Osteoblast (primary cell): ENCODE measurements around the gene ANKRD53. TPM values are rescaled to one million over a fixed set of nuclear protein-coding genes. Genes with fewer than 3 reads are reported as not detected.

Experiments
- DNase-seq: peaks from one replicate; pipeline ENCODE4 v3.0.0; 2011; ENCODE audit warnings: low spot score, mixed read lengths; ENCODE audit not compliant: insufficient read length; ENCODE audit errors: missing footprints
- H2AFZ ChIP-seq: 2 replicates; pipeline ENCODE4 v1.6.0; 2011; ENCODE audit warnings: mild to moderate bottlenecking, low read length
- H3K27ac ChIP-seq: 2 replicates; pipeline ENCODE4 v1.5.1; 2011; ENCODE audit warnings: mild to moderate bottlenecking, low read depth, low read length, moderate library complexity
- H3K27me3 ChIP-seq: 2 replicates; pipeline ENCODE4 v1.6.0; 2012; ENCODE audit warnings: mild to moderate bottlenecking, control low read depth, inconsistent platforms, low read length, moderate library complexity; ENCODE audit not compliant: insufficient read depth
- H3K36me3 ChIP-seq: 2 replicates; pipeline ENCODE4 v1.5.1; 2011; ENCODE audit warnings: mild to moderate bottlenecking, low read length, control low read depth, moderate library complexity; ENCODE audit not compliant: insufficient read depth
- H3K4me1 ChIP-seq: 2 replicates; pipeline ENCODE4 v1.5.1; 2011; ENCODE audit warnings: mild to moderate bottlenecking, low read length, control low read depth, moderate library complexity; ENCODE audit not compliant: insufficient read depth
- H3K4me2 ChIP-seq: 2 replicates; pipeline ENCODE4 v1.6.0; 2011; ENCODE audit warnings: mild to moderate bottlenecking, low read length; ENCODE audit not compliant: insufficient read depth
- H3K4me3 ChIP-seq: fragments of 200-600 bp; sonication (generic); 3 replicates; pipeline ENCODE4 v1.5.1; 2012; ENCODE audit warnings: mild to moderate bottlenecking, low read length, inconsistent platforms; ENCODE audit not compliant: insufficient read depth
- H3K79me2 ChIP-seq: 2 replicates; pipeline ENCODE4 v1.6.0; 2012; ENCODE audit warnings: mild to moderate bottlenecking, low read length, control low read depth, inconsistent platforms; ENCODE audit not compliant: insufficient read depth
- H3K9me3 ChIP-seq: 2 replicates; pipeline ENCODE4 v1.5.1; 2011; ENCODE audit warnings: low read depth, low read length, control low read depth
- H4K20me1 ChIP-seq: 2 replicates; pipeline ENCODE4 v1.6.0; 2012; ENCODE audit warnings: mild to moderate bottlenecking, low read length, control low read depth; ENCODE audit not compliant: insufficient read depth
- total RNA-seq: library from RNA; depleted of rRNA; stranded (reverse); fragments of >200 nt; gene quantifications from 2 replicates; pipeline ENCODE4 v1.2.3, GENCODE V29; 2012
- TF ChIP-seq, protein P1 (sequence below): IDR thresholded peaks from 2 replicates; pipeline ENCODE4 v1.5.1; 2011; ENCODE audit warnings: mild to moderate bottlenecking, low read depth, low read length, moderate library complexity; ENCODE audit errors: extremely low read depth

The ANKRD53 gene
- total RNA-seq, 1 donor: 1.1 TPM

DNA sequence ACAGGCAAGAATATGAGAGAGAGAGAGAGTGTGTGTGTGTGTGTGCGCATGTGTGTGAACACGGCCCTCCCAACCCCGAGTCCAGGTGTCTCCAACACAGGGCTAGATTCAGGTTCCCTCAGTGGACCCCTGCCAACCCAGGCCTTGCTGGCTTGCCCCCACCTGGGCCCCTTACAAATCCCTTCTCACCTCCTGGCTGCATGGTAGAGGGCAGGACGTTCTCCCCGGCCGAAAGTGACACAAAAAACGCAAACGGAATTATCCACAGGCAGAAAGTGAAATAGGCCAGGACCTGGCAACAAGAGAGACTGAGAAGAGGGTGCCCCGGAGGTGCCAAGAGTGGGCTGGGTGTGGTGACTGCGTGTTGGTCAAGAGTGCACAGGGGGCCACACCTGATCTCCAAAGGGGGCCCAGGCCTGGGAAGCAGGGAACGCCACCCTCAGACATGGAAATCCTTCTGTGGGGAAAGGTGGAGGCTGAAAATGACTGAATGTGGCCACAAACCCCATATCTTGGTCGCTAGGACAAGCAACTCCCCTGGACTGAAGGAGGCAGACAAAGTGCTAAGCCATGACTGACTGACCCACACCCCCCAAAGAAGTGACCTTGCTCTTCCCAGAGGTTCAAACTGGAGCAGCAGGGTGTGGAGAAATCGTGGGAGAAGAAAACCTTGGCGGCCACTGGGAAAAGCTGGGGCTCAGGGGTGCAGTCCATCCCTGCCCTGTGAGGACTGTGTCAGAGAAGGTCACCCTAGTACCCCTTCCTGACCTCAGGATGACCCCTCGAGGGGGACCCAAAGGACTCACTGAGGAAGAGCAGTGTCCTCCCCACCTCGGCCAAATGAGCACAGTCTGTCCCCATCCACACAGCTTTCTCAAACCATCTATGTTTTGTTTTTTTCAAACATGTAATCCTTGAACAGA lies 10.6 kb downstream of the ANKRD53 start:
- no peak overlapping the region for H2AFZ ChIP-seq

DNA sequence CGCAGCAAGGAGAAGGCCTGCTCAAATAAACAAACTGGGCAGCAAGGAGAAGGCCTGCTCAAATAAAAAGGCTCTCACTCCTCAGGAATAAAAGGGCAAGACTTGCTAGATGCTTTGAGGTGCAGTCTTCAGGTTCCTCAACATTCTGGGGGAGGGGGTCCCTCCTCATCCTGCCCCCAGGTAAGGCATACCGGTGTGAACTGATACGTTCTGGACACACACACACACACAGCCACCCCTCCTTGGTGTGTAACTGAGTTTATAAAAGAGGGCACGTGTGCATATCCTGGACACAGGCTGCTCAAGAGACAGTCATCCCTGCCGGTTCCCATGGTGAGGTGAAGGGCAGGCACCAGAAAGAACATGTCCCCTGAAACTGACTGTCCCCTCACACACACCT lies 11.8 kb downstream of the ANKRD53 start:
- H3K36me3 ChIP-seq: peaks cover 57% of the 10 kb centered on the region
- H3K4me2 ChIP-seq: no peak overlapping the region
- H3K9me3 ChIP-seq: no peaks in the 10 kb centered on the region
- H3K4me3 ChIP-seq: no peak overlapping the region
- peaks cover 18% of the 10 kb centered on the region for H3K4me1 ChIP-seq
- H3K27ac ChIP-seq: no peak overlapping the region
- H2AFZ ChIP-seq: no peak overlapping the region
- TF ChIP-seq, protein P1, sequence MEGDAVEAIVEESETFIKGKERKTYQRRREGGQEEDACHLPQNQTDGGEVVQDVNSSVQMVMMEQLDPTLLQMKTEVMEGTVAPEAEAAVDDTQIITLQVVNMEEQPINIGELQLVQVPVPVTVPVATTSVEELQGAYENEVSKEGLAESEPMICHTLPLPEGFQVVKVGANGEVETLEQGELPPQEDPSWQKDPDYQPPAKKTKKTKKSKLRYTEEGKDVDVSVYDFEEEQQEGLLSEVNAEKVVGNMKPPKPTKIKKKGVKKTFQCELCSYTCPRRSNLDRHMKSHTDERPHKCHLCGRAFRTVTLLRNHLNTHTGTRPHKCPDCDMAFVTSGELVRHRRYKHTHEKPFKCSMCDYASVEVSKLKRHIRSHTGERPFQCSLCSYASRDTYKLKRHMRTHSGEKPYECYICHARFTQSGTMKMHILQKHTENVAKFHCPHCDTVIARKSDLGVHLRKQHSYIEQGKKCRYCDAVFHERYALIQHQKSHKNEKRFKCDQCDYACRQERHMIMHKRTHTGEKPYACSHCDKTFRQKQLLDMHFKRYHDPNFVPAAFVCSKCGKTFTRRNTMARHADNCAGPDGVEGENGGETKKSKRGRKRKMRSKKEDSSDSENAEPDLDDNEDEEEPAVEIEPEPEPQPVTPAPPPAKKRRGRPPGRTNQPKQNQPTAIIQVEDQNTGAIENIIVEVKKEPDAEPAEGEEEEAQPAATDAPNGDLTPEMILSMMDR: no peak
- H4K20me1 ChIP-seq: peaks cover 24% of the 10 kb centered on the region
- DNase-seq: peak; percentile 14
- H3K27me3 ChIP-seq: no peaks in the 10 kb centered on the region
- peaks cover 40% of the 10 kb centered on the region for H3K79me2 ChIP-seq

More for the DNA sequence above, 10.6 kb downstream of the ANKRD53 start:
- DNase-seq: peak; percentile 27
- Histone ChIP-seq H4K20me1 (peaks cover 22% of the 10 kb centered on the region), H3K36me3 (peaks cover 57% of the 10 kb centered on the region), H3K4me3 (no peak overlapping the region), H3K27ac (no peak overlapping the region), H3K79me2 (peaks cover 33% of the 10 kb centered on the region), H3K4me2 (no peak overlapping the region), H3K27me3 (no peaks in the 10 kb centered on the region), H3K9me3 (no peaks in the 10 kb centered on the region), H3K4me1 (peaks cover 11% of the 10 kb centered on the region)
- TF ChIP-seq, protein P1: no peak

DNA sequence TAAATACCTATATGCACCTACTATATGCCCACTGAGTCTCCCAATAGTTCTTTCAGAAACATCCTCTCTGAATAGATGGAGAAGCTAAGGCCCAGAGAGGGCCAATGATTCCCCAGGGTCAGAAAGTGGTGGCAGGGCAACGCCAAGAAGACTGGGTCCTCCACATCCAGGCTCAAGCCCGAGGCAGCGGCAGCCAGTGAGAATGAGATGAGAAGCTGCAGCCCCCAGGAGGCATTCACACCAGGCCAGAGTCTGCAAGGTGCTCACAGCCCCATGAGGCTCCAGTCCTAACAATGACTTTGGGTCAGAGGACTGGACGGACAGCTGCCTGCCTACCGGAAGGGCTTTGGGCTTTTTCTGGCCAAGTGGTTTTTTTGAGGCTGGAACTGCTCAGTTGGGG lies 12.7 kb downstream of the ANKRD53 start:
- Histone ChIP-seq H4K20me1 (peaks cover 22% of the 10 kb centered on the region), H3K36me3 (peaks cover 54% of the 10 kb centered on the region), H3K4me1 (peaks cover 22% of the 10 kb centered on the region), H3K9me3 (no peaks in the 10 kb centered on the region), H3K4me3 (no peak overlapping the region), H3K4me2 (no peak overlapping the region), H3K27ac (no peak overlapping the region), H3K27me3 (no peaks in the 10 kb centered on the region), H3K79me2 (peaks cover 40% of the 10 kb centered on the region), H2AFZ (no peak overlapping the region)
- DNase-seq: peak; percentile 17
- TF ChIP-seq, protein P1: no peak

- Histone ChIP-seq H3K79me2 (peaks cover 40% of the 10 kb centered on the region), H3K27ac (no peak overlapping the region), H3K4me2 (no peak overlapping the region), H3K27me3 (no peaks in the 10 kb centered on the region), H3K36me3 (peaks cover 49% of the 10 kb centered on the region), H3K4me3 (no peak overlapping the region), H3K4me1 (peaks cover 22% of the 10 kb centered on the region), H4K20me1 (peaks cover 21% of the 10 kb centered on the region), H2AFZ (no peak overlapping the region), H3K9me3 (no peaks in the 10 kb centered on the region)
- DNase-seq: peak; percentile 66
- TF ChIP-seq, protein P1: no peak
Observed at GRCh38 chr2:70991742-70992141, 13.3 kb downstream of the ANKRD53 start.
